ENCODE measurements around the gene DRC3. TPM values are rescaled to one million over a fixed set of nuclear protein-coding genes. Genes with fewer than 3 reads are reported as not detected.

DRC3 gene
- total RNA-seq, 1 experiment from 2014 or later = 2.4 TPM

DNA sequence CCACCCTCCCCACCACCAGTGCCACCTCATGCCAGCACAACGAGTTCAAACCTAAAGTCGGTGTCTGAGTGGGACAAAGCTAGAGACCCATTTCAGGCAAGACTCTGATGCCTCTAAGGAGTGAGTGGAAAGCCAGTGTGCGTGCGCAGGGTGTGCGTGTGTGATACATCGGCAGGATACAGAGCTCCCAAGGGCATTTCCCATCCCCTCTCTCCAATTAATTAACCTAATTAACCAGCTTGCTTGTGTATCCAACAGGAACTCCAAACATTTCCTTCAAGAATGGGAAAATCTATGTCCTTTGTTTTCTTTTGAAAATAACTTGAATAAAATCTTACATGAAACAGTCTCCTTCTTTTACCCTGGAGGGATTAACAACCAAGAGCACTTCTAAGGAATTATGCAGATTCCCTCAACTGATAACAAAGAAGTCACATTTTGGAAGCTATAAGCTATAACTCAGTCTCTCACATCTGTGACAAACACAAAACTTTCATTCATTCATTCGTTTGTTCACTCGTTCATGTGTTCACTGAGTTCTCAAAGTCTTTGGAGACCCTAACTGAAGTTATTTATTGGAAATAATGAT lies 56.4 kb downstream of the DRC3 start:
- peaks cover 0 to 29% of the 10 kb centered on the region in 2 experiments; a peak in 1 of 4 replicates for H3K4me1 ChIP-seq (ENCODE audit: control insufficient read depth in 1 of 2, insufficient read depth in 2 of 2, low read length in 2 of 2)
- H3K27ac ChIP-seq (ENCODE audit: low read depth, low read length) = no peak overlapping the region
- DNase-seq (ENCODE audit: low read depth, low spot score) (no peak), ATAC-seq (no peak)
- 0 out of 4 replicates have a peak, but pooled peaks cover 0 to 4% of the 10 kb centered on the region in 2 experiments for H3K36me3 ChIP-seq (ENCODE audit: control insufficient read depth in 1 of 2, insufficient read depth in 2 of 2, low read length in 2 of 2)
- no peak overlapping the region for H3K9ac ChIP-seq (ENCODE audit: low read length)
- H3K4me2 ChIP-seq (ENCODE audit: low read length) = no peak overlapping the region
- CTCF ChIA-PET = no interaction called here
- POLR2A ChIA-PET = no interaction called here
- no TSS peak for BruUV-seq (replicated peaks)
- H4K20me1 ChIP-seq (ENCODE audit: insufficient read depth) = no peaks in the 10 kb centered on the region
- H3K79me2 ChIP-seq (ENCODE audit: insufficient read depth, low read length) = peaks cover 9% of the 10 kb centered on the region; the same call in 1 of the 2 replicates
- H2AFZ ChIP-seq (ENCODE audit: low read depth, low read length, poor library complexity, severe bottlenecking) = no peak overlapping the region
- RAD21 ChIA-PET (ENCODE audit: low non-redundant PET in 1 of 2, low total read pairs in 2 of 2, uncharacterized antibody in 2 of 2, unreplicated experiment in 2 of 2) = no interaction called here
- TF ChIP-seq, protein P1, sequence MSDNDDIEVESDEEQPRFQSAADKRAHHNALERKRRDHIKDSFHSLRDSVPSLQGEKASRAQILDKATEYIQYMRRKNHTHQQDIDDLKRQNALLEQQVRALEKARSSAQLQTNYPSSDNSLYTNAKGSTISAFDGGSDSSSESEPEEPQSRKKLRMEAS (IDR thresholded peaks at IDR 0.05) = no peak
- TF ChIP-seq, protein P2, sequence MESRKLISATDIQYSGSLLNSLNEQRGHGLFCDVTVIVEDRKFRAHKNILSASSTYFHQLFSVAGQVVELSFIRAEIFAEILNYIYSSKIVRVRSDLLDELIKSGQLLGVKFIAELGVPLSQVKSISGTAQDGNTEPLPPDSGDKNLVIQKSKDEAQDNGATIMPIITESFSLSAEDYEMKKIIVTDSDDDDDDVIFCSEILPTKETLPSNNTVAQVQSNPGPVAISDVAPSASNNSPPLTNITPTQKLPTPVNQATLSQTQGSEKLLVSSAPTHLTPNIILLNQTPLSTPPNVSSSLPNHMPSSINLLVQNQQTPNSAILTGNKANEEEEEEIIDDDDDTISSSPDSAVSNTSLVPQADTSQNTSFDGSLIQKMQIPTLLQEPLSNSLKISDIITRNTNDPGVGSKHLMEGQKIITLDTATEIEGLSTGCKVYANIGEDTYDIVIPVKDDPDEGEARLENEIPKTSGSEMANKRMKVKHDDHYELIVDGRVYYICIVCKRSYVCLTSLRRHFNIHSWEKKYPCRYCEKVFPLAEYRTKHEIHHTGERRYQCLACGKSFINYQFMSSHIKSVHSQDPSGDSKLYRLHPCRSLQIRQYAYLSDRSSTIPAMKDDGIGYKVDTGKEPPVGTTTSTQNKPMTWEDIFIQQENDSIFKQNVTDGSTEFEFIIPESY (IDR thresholded peaks at IDR 0.05; ENCODE audit: extremely low read depth, insufficient replicate concordance, low read length) = no peak
- no peak for TF ChIP-seq CBX3 (IDR thresholded peaks at IDR 0.05; ENCODE audit: low read depth)
- TF ChIP-seq ZFX (IDR thresholded peaks at IDR 0.05) = no peak
- H3K9me2 ChIP-seq (ENCODE audit: insufficient read depth) = no peaks in the 10 kb centered on the region
- intact Hi-C loops (cut with micrococcal nuclease) = no loop called here
- no peak overlapping the region for H3K4me3 ChIP-seq (replicated peaks in 1 of 2; ENCODE audit: low read depth in 1 of 2, low read length in 2 of 2)
- H3K27me3 ChIP-seq (ENCODE audit: insufficient read depth, low read length) = no peaks in the 10 kb centered on the region
- H3K9me3 ChIP-seq (ENCODE audit: control insufficient read depth in 1 of 2, insufficient read depth in 1 of 2, low read depth in 1 of 2, low read length in 2 of 2) = no peaks in the 10 kb centered on the region

DNA sequence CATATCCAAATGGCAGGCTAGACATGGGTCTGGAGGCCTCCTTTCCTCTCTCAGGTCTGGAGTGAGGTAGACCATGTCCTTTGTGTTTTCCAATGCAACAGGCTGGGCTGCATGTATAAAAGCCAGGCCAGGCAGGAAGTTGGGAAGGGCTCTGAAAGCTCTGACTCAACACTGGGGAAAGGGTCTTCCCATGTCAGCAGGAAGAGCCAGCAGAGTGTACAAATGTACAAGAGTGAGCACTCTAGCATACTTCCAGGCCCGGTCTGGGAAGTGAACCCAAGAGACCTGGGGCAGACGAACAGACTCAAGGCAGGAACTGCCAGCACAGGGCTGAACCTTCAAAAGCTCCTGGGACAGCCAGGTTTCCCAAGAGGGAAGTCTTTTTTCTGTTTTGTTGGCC lies 59.3 kb downstream of the DRC3 start:
- H3K4me1 ChIP-seq (ENCODE audit: control insufficient read depth in 1 of 2, insufficient read depth in 2 of 2, low read length in 2 of 2) = peaks cover 0 to 12% of the 10 kb centered on the region in 2 experiments; a peak in 1 of 4 replicates
- POLR2A ChIA-PET = no interaction called here
- no peak overlapping the region for H2AFZ ChIP-seq (ENCODE audit: low read depth, low read length, poor library complexity, severe bottlenecking)
- intact Hi-C loops (cut with micrococcal nuclease) = loop anchor here (5.0 to 10.0 kb wide), 3 partner anchors 220 to 677 kb away; partner anchors contain the start of gene RAI1
- H3K4me2 ChIP-seq (ENCODE audit: low read length) = no peak overlapping the region
- ATAC-seq (no peak), DNase-seq (ENCODE audit: low read depth, low spot score) (no peak)
- RAD21 ChIA-PET (ENCODE audit: low non-redundant PET in 1 of 2, low total read pairs in 2 of 2, uncharacterized antibody in 2 of 2, unreplicated experiment in 2 of 2) = interaction anchor here in 1 of 2 experiments (2.6 kb wide), 1 partner anchor 141 kb away, joined by 13 read pairs; no protein-coding TSS in a partner anchor
- no peak overlapping the region for H3K9ac ChIP-seq (ENCODE audit: low read length)
- CTCF ChIA-PET = interaction anchor here (3.1 kb wide), 1 partner anchor 141 kb away, joined by 26 read pairs; no protein-coding TSS in a partner anchor
- no peaks in the 10 kb centered on the region for H3K9me2 ChIP-seq (ENCODE audit: insufficient read depth)
- H3K27ac ChIP-seq (ENCODE audit: low read depth, low read length) = no peak overlapping the region
- no peaks in the 10 kb centered on the region for H3K9me3 ChIP-seq (ENCODE audit: control insufficient read depth in 1 of 2, insufficient read depth in 1 of 2, low read depth in 1 of 2, low read length in 2 of 2)
- BruUV-seq (replicated peaks) = no TSS peak
- 0 out of 4 replicates have a peak, but pooled peaks cover 0 to 4% of the 10 kb centered on the region in 2 experiments for H3K36me3 ChIP-seq (ENCODE audit: control insufficient read depth in 1 of 2, insufficient read depth in 2 of 2, low read length in 2 of 2)
- H3K27me3 ChIP-seq (ENCODE audit: insufficient read depth, low read length) = no peaks in the 10 kb centered on the region
- H3K4me3 ChIP-seq (replicated peaks in 1 of 2; ENCODE audit: low read depth in 1 of 2, low read length in 2 of 2) = no peak overlapping the region
- no peaks in the 10 kb centered on the region for H4K20me1 ChIP-seq (ENCODE audit: insufficient read depth)
- peaks cover 11% of the 10 kb centered on the region for H3K79me2 ChIP-seq (ENCODE audit: insufficient read depth, low read length)
- TF ChIP-seq, protein P3, sequence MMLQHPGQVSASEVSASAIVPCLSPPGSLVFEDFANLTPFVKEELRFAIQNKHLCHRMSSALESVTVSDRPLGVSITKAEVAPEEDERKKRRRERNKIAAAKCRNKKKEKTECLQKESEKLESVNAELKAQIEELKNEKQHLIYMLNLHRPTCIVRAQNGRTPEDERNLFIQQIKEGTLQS (IDR thresholded peaks at IDR 0.05) = no peak
- TF ChIP-seq SP1 (IDR thresholded peaks at IDR 0.05; ENCODE audit: low read depth) (no peak), REST (IDR thresholded peaks at IDR 0.05; ENCODE audit: low read depth) (no peak), ZNF274 (IDR thresholded peaks at IDR 0.05; ENCODE audit: low read depth, low read length) (no peak), RAD21 (IDR thresholded peaks at IDR 0.05; ENCODE audit: low read depth) (no peak), EZH2 (IDR thresholded peaks at IDR 0.05) (no peak), CTCF (IDR thresholded peaks at IDR 0.05 in 2 of 3, conservative IDR thresholded peaks at IDR 0.05 in 1 of 3; ENCODE audit: borderline replicate concordance in 1 of 3, insufficient read depth in 1 of 3, low read depth in 2 of 3, low read length in 2 of 3) (no peak)

Data from HCT116 (cell line).